Esophagus muscularis mucosa (tissue), 4 donors: ENCODE measurements around the gene MGLL. TPM values are rescaled to one million over a fixed set of nuclear protein-coding genes. Genes with fewer than 3 reads are reported as not detected.

Source experiments
- DNase-seq: peaks from one replicate; pipeline ENCODE4 v3.0.0-alpha.2; 2017; ENCODE audit errors: extremely low spot score
- H3K27ac ChIP-seq, 4 donors: fragments of 200-600 bp; sonication (generic); replicated peaks in 1 of 4; 1 replicate in 3 of 4; 2 replicates in 1 of 4; pipeline ENCODE4 v1.5.1; 2016 to 2019; ENCODE audit warnings: mild to moderate bottlenecking in 1 of 4
- H3K27me3 ChIP-seq, 4 donors: fragments of 200-600 bp; sonication (generic); one replicate each; pipeline versions ENCODE4 v1.5.1 to v1.6.0; 2016 to 2019
- H3K36me3 ChIP-seq, 4 donors: fragments of 200-600 bp; sonication (generic); one replicate each; pipeline ENCODE4 v1.5.1; 2016 to 2019
- H3K4me1 ChIP-seq, 4 donors: fragments of 200-600 bp; sonication (generic); one replicate each; pipeline ENCODE4 v1.5.1; 2016 to 2019
- H3K4me3 ChIP-seq, 4 donors: fragments of 200-600 bp; sonication (generic); 1 replicate in 2 of 4; 2 replicates in 2 of 4; pipeline ENCODE4 v1.5.1; 2016 to 2019; ENCODE audit warnings: mild to moderate bottlenecking in 4 of 4, moderate library complexity in 1 of 4
- H3K9me3 ChIP-seq, 4 donors: fragments of 200-600 bp; sonication (generic); 1 replicate in 3 of 4; 2 replicates in 1 of 4; pipeline ENCODE4 v1.5.1; 2016 to 2019
- EP300 ChIP-seq: sonication (generic); formaldehyde crosslinking; IDR thresholded peaks from one replicate; pipeline ENCODE4 v1.6.1; 2017; ENCODE audit warnings: antibody characterized with exemption
- POLR2A ChIP-seq: fragments of 450-650 bp; IDR thresholded peaks from one replicate; pipeline ENCODE4 v1.6.1; 2017; ENCODE audit warnings: antibody characterized with exemption, moderate library complexity, mild to moderate bottlenecking, low read depth
- POLR2AphosphoS5 ChIP-seq, 2 donors: sonication (generic); formaldehyde crosslinking; IDR thresholded peaks; one replicate each; pipeline ENCODE4 v1.6.1; 2017; ENCODE audit warnings: antibody characterized with exemption in 2 of 2
- WGBS: methylation state at CpG from one replicate; pipeline ENCODE4 v1.1.5; 2018; 5-methylcytosine and 5-hydroxymethylcytosine counted together
- intact Hi-C: fragments of 100-400 bp; cut with DNase I; formaldehyde crosslinking; loops from one replicate; pipeline ENCODE4 v1.15.1; 2023
- total RNA-seq, 4 donors: library from RNA; depleted of rRNA; stranded (reverse); fragments of >200 nt; gene quantifications; one replicate each; pipeline versions ENCODE4 v1.1.0 to v1.2.1, GENCODE V29; 2016
- TF ChIP-seq, protein P1 (sequence below), 3 experiments: fragments of 200-600 bp in 2 of 3; fragments of 450-650 bp in 1 of 3; sonication (generic) in 2 of 3; IDR thresholded peaks; one replicate each; pipeline ENCODE4 v1.5.1; 2017 to 2019; ENCODE audit warnings: antibody characterized with exemption in 3 of 3, mild to moderate bottlenecking in 2 of 3, moderate library complexity in 1 of 3

The MGLL gene
- total RNA-seq, 4 donors from 2014 or later = 56.5 to 155 (median 80.7) TPM

DNA sequence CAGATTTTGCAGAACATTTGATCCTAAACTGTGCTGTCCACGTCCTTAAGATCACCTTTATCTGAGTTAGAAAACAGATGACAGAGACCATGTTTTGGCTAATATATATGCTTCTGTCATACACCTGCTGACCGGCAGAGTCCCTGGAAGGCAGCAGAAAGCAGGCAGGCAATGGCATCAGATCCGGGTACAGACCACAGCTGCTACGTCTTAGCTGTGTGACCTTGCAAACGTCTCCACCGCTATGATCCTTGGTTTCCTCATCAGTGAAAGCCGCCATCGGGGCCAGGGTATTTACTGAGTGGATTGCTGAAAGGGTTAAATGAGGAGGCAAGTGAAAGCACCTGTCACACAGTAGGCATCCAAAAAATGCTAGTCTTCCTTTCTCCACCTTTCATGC, 77.4 kb downstream of the MGLL start:
- no peak for TF ChIP-seq POLR2A
- no peak for TF ChIP-seq EP300
- TF ChIP-seq, protein P1, sequence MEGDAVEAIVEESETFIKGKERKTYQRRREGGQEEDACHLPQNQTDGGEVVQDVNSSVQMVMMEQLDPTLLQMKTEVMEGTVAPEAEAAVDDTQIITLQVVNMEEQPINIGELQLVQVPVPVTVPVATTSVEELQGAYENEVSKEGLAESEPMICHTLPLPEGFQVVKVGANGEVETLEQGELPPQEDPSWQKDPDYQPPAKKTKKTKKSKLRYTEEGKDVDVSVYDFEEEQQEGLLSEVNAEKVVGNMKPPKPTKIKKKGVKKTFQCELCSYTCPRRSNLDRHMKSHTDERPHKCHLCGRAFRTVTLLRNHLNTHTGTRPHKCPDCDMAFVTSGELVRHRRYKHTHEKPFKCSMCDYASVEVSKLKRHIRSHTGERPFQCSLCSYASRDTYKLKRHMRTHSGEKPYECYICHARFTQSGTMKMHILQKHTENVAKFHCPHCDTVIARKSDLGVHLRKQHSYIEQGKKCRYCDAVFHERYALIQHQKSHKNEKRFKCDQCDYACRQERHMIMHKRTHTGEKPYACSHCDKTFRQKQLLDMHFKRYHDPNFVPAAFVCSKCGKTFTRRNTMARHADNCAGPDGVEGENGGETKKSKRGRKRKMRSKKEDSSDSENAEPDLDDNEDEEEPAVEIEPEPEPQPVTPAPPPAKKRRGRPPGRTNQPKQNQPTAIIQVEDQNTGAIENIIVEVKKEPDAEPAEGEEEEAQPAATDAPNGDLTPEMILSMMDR (IDR thresholded peaks at IDR 0.05) = no peak
- no peak for TF ChIP-seq POLR2AphosphoS5 (IDR thresholded peaks at IDR 0.05)
- Histone ChIP-seq H3K36me3 (no peaks in the 10 kb centered on the region), H3K9me3 (no peaks in the 10 kb centered on the region), H3K27me3 (no peaks in the 10 kb centered on the region), H3K27ac (peak overlapping the region; percentile 18 to 79 (median 65)), H3K4me1 (peaks cover 67 to 87% (median 78%) of the 10 kb centered on the region in 4 donors), H3K4me3 (no peak overlapping the region)
- 78% methylated on average over 8 of the region's 8 CpGs for WGBS
- DNase-seq = no peak
- intact Hi-C loops = loop anchor here (5.0 kb wide), 1 partner anchor 77 kb away; the partner anchor contains the start of gene MGLL

DNA sequence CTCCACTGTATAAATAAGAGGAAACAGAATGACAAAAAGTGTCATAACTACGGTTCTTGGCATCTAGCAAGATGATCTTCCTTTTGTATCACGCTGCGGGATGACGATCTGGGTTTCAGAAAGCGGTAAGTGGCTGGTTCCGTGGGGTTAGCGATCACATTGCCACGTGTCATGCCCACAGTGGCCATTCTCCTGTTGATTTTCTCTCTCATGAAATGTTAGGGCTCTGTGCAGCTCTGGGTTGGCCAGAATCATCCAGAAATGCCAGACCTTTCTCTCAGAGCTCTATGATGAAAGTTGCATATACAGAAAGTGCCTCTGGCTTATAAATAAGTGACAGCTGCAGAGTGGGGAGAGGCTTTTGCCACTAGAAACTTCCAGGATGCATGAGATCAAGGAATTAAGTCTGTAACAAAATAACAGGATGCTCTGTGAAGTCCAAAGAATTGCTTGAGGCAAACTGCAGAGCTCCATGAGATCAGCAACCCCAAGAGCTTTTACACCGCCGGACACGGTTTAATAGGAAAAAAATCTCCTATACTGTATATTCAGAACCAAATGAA, 78.0 kb downstream of the MGLL start:
- intact Hi-C loops = no loop called here
- H3K9me3 ChIP-seq = no peaks in the 10 kb centered on the region

DNA sequence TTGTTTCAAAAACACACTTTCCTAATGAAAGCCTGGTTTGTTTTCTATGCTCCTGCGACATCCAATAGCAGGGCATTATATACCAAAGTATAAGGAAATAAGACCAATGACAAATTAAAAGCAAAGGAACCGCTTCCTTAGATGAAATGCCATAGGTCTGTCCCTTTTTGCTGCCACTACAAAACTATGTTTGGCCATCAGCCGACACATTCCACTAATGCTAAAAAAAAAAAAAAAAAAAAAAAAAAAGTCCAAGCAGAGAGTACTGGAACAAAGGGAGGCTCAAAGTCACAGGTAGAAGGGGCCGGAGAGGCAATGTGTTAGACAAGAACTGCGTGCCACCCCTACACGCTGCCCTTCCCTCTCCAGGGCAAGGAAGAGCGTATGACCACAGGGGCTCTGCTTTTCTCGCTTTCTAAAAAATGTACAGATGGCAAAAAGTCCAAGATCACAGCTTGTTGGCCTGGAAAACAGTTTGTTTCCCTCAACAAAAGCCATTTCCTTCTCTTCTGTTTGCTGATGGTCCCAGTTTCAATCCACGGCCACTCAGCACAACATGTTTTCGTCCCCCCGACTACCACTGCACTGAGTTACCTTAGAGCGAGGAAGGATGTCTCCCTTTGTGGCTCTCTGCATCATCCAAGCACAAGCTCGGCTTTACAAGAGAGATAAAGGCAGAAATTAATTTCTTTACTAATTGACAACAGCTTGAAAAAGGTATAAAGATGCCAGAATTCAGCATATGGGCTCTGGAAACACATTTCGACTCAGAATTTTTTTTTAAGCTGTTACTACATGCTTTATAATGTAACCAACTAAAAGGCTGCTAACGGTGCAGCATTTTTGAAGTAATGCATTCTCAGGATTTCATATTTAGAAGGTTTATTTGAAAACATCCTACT, 78.7 kb downstream of the MGLL start:
- no peak for DNase-seq
- Histone ChIP-seq H3K9me3 (no peaks in the 10 kb centered on the region), H3K27ac (peak overlapping the region; percentile 53 to 79 (median 70)), H3K36me3 (no peaks in the 10 kb centered on the region), H3K4me1 (peaks cover 67 to 83% (median 78%) of the 10 kb centered on the region in 4 donors), H3K27me3 (no peaks in the 10 kb centered on the region), H3K4me3 (no peak overlapping the region)
- TF ChIP-seq, protein P1 (IDR thresholded peaks at IDR 0.05) = no peak
- no peak for TF ChIP-seq POLR2A
- no peak for TF ChIP-seq EP300
- no peak for TF ChIP-seq POLR2AphosphoS5 (IDR thresholded peaks at IDR 0.05)
- 70% methylated on average over 15 of the region's 15 CpGs for WGBS
- intact Hi-C loops = no loop called here

More for the DNA sequence above, 78.0 kb downstream of the MGLL start:
- TF ChIP-seq, protein P1 (IDR thresholded peaks at IDR 0.05) = no peak
- 58% methylated on average over 10 of the region's 11 CpGs for WGBS
- Histone ChIP-seq H3K27ac (peak overlapping the region; percentile 18 to 79 (median 65)), H3K27me3 (no peaks in the 10 kb centered on the region), H3K4me1 (peaks cover 67 to 83% (median 78%) of the 10 kb centered on the region in 4 donors), H3K36me3 (no peaks in the 10 kb centered on the region), H3K4me3 (no peak overlapping the region)
- DNase-seq = no peak

DNA sequence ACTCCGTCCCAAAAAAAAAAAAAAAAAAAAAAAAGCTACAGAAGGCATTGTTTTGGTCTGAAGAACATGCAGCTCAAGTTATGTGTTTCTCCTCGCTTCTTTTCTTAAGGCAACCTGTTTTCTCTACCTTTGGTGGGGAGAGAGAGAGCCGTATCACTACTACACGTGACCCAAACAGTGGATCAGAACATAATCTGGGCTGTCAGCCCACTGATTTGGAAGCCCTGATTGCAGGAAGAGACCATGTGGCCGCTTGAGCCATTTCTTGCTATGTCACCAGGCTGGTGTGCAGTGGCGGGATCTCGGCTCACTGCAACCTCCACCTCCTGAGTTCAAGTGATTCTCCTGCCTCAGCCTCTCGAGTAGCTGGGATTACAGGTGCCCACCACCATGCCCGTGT, 79.7 kb downstream of the MGLL start:
- no peak overlapping the region for H3K4me3 ChIP-seq
- 88% methylated on average over 6 of the region's 9 CpGs for WGBS
- no peaks in the 10 kb centered on the region for H3K27me3 ChIP-seq
- no peaks in the 10 kb centered on the region for H3K9me3 ChIP-seq
- intact Hi-C loops = no loop called here
- TF ChIP-seq POLR2AphosphoS5 (IDR thresholded peaks at IDR 0.05) (no peak), POLR2A (no peak), EP300 (no peak)
- TF ChIP-seq, protein P1 (IDR thresholded peaks at IDR 0.05) = no peak
- no peak for DNase-seq
- no peaks in the 10 kb centered on the region for H3K36me3 ChIP-seq
- H3K27ac ChIP-seq = peak overlapping the region; percentile 53 to 79 (median 70)
- H3K4me1 ChIP-seq = peaks cover 67 to 83% (median 78%) of the 10 kb centered on the region in 4 donors
